DOHH2 (cell line): ENCODE measurements around the gene NRXN3.

Experiments used
- H3F3A ChIP-seq: fragments of 200-600 bp; sonication (generic), shearing (Covaris generic); 2 replicates; pipeline ENCODE4 v1.6.0; 2016; ENCODE audit warnings: antibody characterized with exemption, mild to moderate bottlenecking; ENCODE audit not compliant: control insufficient read depth, insufficient read depth
- H3K27ac ChIP-seq: fragments of 200-600 bp; sonication (generic); 2 replicates; pipeline ENCODE4 v1.5.1; 2014; ENCODE audit warnings: low read depth, mild to moderate bottlenecking, low read length, moderate library complexity
- H3K27me3 ChIP-seq: fragments of 200-600 bp; sonication (generic); 2 replicates; pipeline ENCODE4 v1.6.1; 2014; ENCODE audit warnings: mild to moderate bottlenecking, low read length, mixed read lengths; ENCODE audit not compliant: control insufficient read depth
- H3K36me3 ChIP-seq: fragments of 200-600 bp; sonication (generic); 2 replicates; pipeline ENCODE4 v1.6.1; 2014; ENCODE audit warnings: mild to moderate bottlenecking, low read length, moderate library complexity, mixed read lengths; ENCODE audit not compliant: control insufficient read depth
- H3K4me1 ChIP-seq: fragments of 200-600 bp; sonication (generic); 2 replicates; pipeline ENCODE4 v1.6.1; 2014; ENCODE audit warnings: mild to moderate bottlenecking, low read length, mixed read lengths; ENCODE audit not compliant: control insufficient read depth
- H3K4me2 ChIP-seq: fragments of 200-600 bp; sonication (generic); 2 replicates; pipeline ENCODE4 v1.6.0; 2014; ENCODE audit warnings: mild to moderate bottlenecking, low read length, moderate library complexity
- H3K4me3 ChIP-seq: fragments of 200-600 bp; sonication (generic); 2 replicates; pipeline ENCODE4 v1.5.1; 2014; ENCODE audit warnings: mild to moderate bottlenecking, low read length, mixed read lengths
- H3K79me2 ChIP-seq: fragments of 200-600 bp; sonication (generic); 2 replicates; pipeline ENCODE4 v1.6.1; 2014; ENCODE audit warnings: mild to moderate bottlenecking, low read length, mixed read lengths; ENCODE audit not compliant: control insufficient read depth
- H3K9me2 ChIP-seq: fragments of 200-600 bp; sonication (generic); replicated peaks from 2 replicates; pipeline ENCODE4 v1.6.1; 2014; ENCODE audit warnings: mild to moderate bottlenecking, low read length, mixed read lengths; ENCODE audit not compliant: control insufficient read depth
- H3K9me3 ChIP-seq: fragments of 200-600 bp; sonication (generic); 2 replicates; pipeline ENCODE4 v1.6.1; 2014; ENCODE audit warnings: antibody characterized with exemption, low read length, mixed read lengths; ENCODE audit not compliant: control insufficient read depth, insufficient read depth
- H4K20me1 ChIP-seq: fragments of 200-600 bp; sonication (generic); 2 replicates; pipeline ENCODE4 v1.6.0; 2014; ENCODE audit warnings: low read depth, mild to moderate bottlenecking, antibody characterized with exemption, low read length, moderate library complexity; ENCODE audit not compliant: control insufficient read depth, insufficient read depth
- EZH2phosphoT487 ChIP-seq: fragments of 200-600 bp; sonication (generic); IDR thresholded peaks from 2 replicates; pipeline ENCODE4 v1.6.1; 2017; ENCODE audit warnings: borderline replicate concordance, mild to moderate bottlenecking, antibody characterized with exemption, low read length, moderate library complexity, mixed read lengths
- TF ChIP-seq, protein P1 (sequence below): fragments of 200-600 bp; sonication (generic); IDR thresholded peaks from one replicate; pipeline ENCODE4 v1.5.1; 2014; ENCODE audit warnings: antibody characterized with exemption, mild to moderate bottlenecking, low read depth, low read length; ENCODE audit not compliant: poor library complexity, severe bottlenecking

Gene NRXN3

DNA sequence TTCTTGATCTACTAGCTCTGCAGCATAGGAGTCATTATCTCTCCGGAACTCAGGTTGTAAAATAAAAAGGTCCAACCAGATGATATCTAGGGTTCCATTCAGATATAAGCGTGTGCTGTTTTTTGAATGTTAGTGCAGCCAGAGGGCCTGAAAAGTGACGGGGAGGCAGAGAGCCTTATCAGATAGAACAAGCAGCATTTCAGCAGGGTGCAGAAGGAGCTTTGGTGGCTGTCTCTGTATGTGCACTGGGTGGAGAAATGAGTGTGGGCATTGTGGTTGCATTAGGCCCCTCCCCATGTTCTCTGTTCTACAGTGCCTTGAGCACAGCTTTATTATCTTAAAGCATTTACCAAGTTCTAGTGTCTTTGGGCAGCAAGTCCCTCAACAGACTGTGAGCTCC lies 275.1 kb downstream of the NRXN3 start:
- H3K9me3 ChIP-seq, result no peaks in the 10 kb centered on the region
- H3F3A ChIP-seq, result no peaks in the 10 kb centered on the region
- H3K4me3 ChIP-seq, result no peak overlapping the region
- no peaks in the 10 kb centered on the region for H3K36me3 ChIP-seq
- no peaks in the 10 kb centered on the region for H4K20me1 ChIP-seq
- no peaks in the 10 kb centered on the region for H3K9me2 ChIP-seq
- no peak for TF ChIP-seq EZH2phosphoT487
- TF ChIP-seq, protein P1, sequence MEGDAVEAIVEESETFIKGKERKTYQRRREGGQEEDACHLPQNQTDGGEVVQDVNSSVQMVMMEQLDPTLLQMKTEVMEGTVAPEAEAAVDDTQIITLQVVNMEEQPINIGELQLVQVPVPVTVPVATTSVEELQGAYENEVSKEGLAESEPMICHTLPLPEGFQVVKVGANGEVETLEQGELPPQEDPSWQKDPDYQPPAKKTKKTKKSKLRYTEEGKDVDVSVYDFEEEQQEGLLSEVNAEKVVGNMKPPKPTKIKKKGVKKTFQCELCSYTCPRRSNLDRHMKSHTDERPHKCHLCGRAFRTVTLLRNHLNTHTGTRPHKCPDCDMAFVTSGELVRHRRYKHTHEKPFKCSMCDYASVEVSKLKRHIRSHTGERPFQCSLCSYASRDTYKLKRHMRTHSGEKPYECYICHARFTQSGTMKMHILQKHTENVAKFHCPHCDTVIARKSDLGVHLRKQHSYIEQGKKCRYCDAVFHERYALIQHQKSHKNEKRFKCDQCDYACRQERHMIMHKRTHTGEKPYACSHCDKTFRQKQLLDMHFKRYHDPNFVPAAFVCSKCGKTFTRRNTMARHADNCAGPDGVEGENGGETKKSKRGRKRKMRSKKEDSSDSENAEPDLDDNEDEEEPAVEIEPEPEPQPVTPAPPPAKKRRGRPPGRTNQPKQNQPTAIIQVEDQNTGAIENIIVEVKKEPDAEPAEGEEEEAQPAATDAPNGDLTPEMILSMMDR, result no peak
- no peak overlapping the region for H3K27ac ChIP-seq
- no peaks in the 10 kb centered on the region for H3K79me2 ChIP-seq
- H3K27me3 ChIP-seq, result no peaks in the 10 kb centered on the region
- no peak overlapping the region for H3K4me2 ChIP-seq
- no peaks in the 10 kb centered on the region for H3K4me1 ChIP-seq

DNA sequence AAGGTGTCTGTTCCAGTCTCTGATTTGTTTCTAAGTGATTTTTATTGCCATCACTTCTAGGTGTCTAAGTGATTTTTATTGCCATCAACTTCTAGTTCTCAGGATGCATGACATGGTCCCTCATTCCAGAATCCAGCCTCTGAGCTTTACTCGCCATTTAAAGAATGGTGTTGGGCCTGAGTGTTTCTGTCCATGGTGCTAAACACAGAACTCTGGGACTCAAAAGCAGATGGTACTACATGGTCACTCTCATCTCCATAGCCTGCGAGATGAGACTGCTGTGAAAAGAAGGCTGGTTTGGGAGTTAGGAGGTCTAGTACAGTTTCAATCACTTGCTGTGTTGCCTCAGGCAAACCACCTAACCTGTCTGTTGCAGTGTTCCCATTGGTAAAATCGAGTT lies 276.6 kb downstream of the NRXN3 start:
- Histone ChIP-seq H3K79me2 (no peaks in the 10 kb centered on the region), H4K20me1 (no peaks in the 10 kb centered on the region), H3F3A (no peaks in the 10 kb centered on the region), H3K9me2 (no peaks in the 10 kb centered on the region), H3K36me3 (no peaks in the 10 kb centered on the region), H3K4me1 (no peaks in the 10 kb centered on the region), H3K4me3 (no peak overlapping the region), H3K4me2 (no peak overlapping the region), H3K27me3 (no peaks in the 10 kb centered on the region), H3K9me3 (no peaks in the 10 kb centered on the region), H3K27ac (no peak overlapping the region)
- TF ChIP-seq, protein P1, result no peak
- TF ChIP-seq EZH2phosphoT487, result no peak

DNA sequence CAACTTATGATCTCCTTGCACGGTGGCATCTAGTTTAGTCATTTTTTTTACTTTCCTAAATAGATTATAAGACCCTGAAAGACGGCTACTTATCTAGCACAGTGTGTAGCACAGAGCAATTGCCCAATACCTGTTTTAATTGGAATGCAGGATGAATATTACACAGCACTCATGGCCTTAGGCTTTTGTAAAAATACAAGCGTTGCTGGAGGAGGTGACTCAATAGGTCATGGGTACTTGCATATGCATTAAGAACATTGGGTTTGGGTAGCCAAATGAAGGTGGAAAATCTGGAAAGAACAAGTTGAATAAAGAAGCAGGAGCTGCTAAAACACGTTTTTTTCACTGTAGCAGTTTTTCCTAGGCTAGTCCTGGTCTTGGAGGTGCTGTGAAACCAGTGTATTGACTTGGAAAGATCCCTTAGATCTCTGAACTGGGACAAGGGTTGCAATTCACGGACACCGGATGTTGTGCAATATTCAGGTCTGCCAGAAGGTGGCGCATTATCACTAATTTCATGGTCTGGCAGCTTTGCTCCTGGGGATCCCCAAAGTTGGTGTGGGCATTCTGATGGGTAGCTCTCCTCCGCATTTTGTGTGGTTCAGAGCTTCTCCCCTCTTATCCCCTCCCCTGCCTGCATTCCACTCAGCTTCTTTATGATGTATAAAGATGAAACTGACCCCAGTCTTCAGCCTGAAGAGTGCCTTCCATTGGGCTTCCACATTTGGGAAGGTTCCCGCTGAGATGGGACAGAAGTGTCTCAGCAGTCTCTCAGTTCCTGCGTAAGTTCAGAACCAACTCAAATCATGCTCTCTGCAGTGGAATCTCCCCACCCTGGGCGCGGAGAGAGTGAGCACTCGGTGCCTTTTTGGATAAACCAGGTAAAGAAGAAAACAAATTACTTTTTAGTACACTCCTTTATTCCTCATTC lies 278.3 kb downstream of the NRXN3 start:
- no peak for TF ChIP-seq EZH2phosphoT487
- TF ChIP-seq, protein P1, result peak; percentile 89
- H3K9me3 ChIP-seq, result no peaks in the 10 kb centered on the region
- no peak overlapping the region for H3K4me2 ChIP-seq
- H3K4me3 ChIP-seq, result no peak overlapping the region
- H3K27me3 ChIP-seq, result no peaks in the 10 kb centered on the region
- no peaks in the 10 kb centered on the region for H4K20me1 ChIP-seq
- no peaks in the 10 kb centered on the region for H3F3A ChIP-seq
- H3K27ac ChIP-seq, result no peak overlapping the region
- no peaks in the 10 kb centered on the region for H3K36me3 ChIP-seq
- no peaks in the 10 kb centered on the region for H3K79me2 ChIP-seq
- H3K9me2 ChIP-seq, result no peaks in the 10 kb centered on the region
- no peaks in the 10 kb centered on the region for H3K4me1 ChIP-seq
